ENCODE measurements around the gene PTPN14.

DNA sequence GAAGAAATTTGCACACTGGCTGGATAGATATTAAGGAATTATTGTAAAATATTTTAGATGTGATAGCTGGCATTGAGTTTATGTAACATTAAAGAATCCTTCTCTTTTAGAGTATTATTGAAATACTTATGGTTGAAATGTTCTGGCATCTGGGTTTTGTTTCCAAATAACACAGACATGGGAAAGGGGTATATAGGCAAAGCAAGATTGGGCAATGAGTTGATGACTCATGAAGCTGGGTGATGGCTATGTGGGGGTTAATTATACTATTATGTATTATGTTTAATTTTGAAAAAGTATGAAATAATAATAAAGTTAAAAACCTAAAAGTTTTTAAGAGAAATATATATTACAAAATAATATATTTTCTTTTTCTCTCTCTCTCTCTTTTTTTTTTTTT lies 12.5 kb upstream of the PTPN14 start:
- TF ChIP-seq, protein P1, sequence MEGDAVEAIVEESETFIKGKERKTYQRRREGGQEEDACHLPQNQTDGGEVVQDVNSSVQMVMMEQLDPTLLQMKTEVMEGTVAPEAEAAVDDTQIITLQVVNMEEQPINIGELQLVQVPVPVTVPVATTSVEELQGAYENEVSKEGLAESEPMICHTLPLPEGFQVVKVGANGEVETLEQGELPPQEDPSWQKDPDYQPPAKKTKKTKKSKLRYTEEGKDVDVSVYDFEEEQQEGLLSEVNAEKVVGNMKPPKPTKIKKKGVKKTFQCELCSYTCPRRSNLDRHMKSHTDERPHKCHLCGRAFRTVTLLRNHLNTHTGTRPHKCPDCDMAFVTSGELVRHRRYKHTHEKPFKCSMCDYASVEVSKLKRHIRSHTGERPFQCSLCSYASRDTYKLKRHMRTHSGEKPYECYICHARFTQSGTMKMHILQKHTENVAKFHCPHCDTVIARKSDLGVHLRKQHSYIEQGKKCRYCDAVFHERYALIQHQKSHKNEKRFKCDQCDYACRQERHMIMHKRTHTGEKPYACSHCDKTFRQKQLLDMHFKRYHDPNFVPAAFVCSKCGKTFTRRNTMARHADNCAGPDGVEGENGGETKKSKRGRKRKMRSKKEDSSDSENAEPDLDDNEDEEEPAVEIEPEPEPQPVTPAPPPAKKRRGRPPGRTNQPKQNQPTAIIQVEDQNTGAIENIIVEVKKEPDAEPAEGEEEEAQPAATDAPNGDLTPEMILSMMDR (IDR thresholded peaks at IDR 0.05) = no peak
- no peak for TF ChIP-seq POLR2A (IDR thresholded peaks at IDR 0.05)

All from lower leg skin (tissue), 3 donors.